Lung (tissue), 12 donors: ENCODE results near the gene ISG20L2. TPM values are rescaled to one million over a fixed set of nuclear protein-coding genes. Genes with fewer than 3 reads are reported as not detected.
A peak's percentile ranks its signal among the peaks of the same experiment; 100 is the strongest.

ENCODE experiments used
- ATAC-seq: fragments of 200-7000 bp; cut with Tn5 transposase; one replicate; pipeline ENCODE4 v1.9.1; 2020; ENCODE audit warnings: moderate number of reproducible peaks; ENCODE audit not compliant: insufficient read depth, low FRiP score
- DNase-seq, 3 donors: peaks; one replicate each; pipeline ENCODE4 v3.0.0-alpha.2; 2013 to 2017
- H3K27ac ChIP-seq, 2 donors: one replicate each; pipeline ENCODE4 v1.5.1; 2013; ENCODE audit warnings: mild to moderate bottlenecking in 2 of 2, moderate library complexity in 2 of 2, control low read depth in 1 of 2, inconsistent platforms in 1 of 2, low read depth in 1 of 2, low read length in 1 of 2
- H3K27me3 ChIP-seq, 3 donors: one replicate each; pipeline ENCODE4 v1.5.1; 2013; ENCODE audit warnings: low read length in 2 of 3; ENCODE audit not compliant: control insufficient read depth in 3 of 3, insufficient read depth in 3 of 3
- H3K36me3 ChIP-seq, 4 donors: one replicate each; pipeline ENCODE4 v1.5.1; 2013; ENCODE audit warnings: low read length in 4 of 4, mild to moderate bottlenecking in 1 of 4, moderate library complexity in 1 of 4; ENCODE audit not compliant: control insufficient read depth in 4 of 4, insufficient read depth in 4 of 4
- H3K4me1 ChIP-seq, 5 donors: one replicate each; pipeline ENCODE4 v1.5.1; 2013; ENCODE audit warnings: low read length in 5 of 5, mild to moderate bottlenecking in 2 of 5, moderate library complexity in 1 of 5; ENCODE audit not compliant: control insufficient read depth in 5 of 5, insufficient read depth in 5 of 5
- H3K4me3 ChIP-seq: one replicate; pipeline ENCODE4 v1.5.1; 2013; ENCODE audit warnings: mild to moderate bottlenecking, control low read depth, moderate library complexity
- H3K9ac ChIP-seq, 2 donors: one replicate each; pipeline ENCODE4 v1.5.1; 2013; ENCODE audit warnings: low read length in 2 of 2, control low read depth in 1 of 2; ENCODE audit not compliant: insufficient read depth in 1 of 2
- H3K9me3 ChIP-seq, 4 donors: one replicate each; pipeline ENCODE4 v1.5.1; 2013; ENCODE audit warnings: low read length in 3 of 4, mild to moderate bottlenecking in 1 of 4, moderate library complexity in 1 of 4; ENCODE audit not compliant: control insufficient read depth in 4 of 4, insufficient read depth in 3 of 4
- WGBS, 2 donors: extraction: QIAGEN DNeasy Blood & Tissue Kit; methylation state at CpG; one replicate each; pipeline ENCODE4 v1.1.7; 2013; 5-methylcytosine and 5-hydroxymethylcytosine counted together
- polyA plus RNA-seq, 2 donors: library from polyadenylated mRNA; stranded (reverse); fragments of 200-250 nt; gene quantifications; one replicate each; pipeline ENCODE4 v1.2.1, GENCODE V29; 2013
- total RNA-seq, 2 donors: library from RNA; depleted of rRNA in 1 of 2; stranded (reverse); fragments of >200 nt in 1 of 2; gene quantifications; one replicate each; pipeline ENCODE4 v1.2.1, GENCODE V29; 2014 to 2021
- TF ChIP-seq, protein P1 (sequence below): IDR thresholded peaks from 2 replicates; pipeline ENCODE4 v1.5.1; 2012; ENCODE audit warnings: mild to moderate bottlenecking; ENCODE audit errors: control extremely low read depth, extremely low read depth
- donor health status: control.
- donor health status: control.
- donor health status: Bipolar disorder and iron deficiency.
- donor health status: healthy.
- donor health status: DM: yes; HTN: yes; CAD: no.

The ISG20L2 gene
- total and polyA plus RNA-seq, 4 donors, result 9.3 to 26.3 (median 17.8) TPM

- Histone ChIP-seq H3K9ac (no peak overlapping the region), H3K4me3 (no peak overlapping the region), H3K27me3 (no peaks in the 10 kb centered on the region), H3K27ac (peak overlapping the region; percentile 71 to 89), H3K4me1 (peaks cover 0 to 20% (median 2%) of the 10 kb centered on the region in 5 donors), H3K9me3 (no peaks in the 10 kb centered on the region), H3K36me3 (peaks cover 4 to 36% (median 18%) of the 10 kb centered on the region in 4 donors)
- no peak for DNase-seq
- no peak for ATAC-seq
- TF ChIP-seq, protein P1, sequence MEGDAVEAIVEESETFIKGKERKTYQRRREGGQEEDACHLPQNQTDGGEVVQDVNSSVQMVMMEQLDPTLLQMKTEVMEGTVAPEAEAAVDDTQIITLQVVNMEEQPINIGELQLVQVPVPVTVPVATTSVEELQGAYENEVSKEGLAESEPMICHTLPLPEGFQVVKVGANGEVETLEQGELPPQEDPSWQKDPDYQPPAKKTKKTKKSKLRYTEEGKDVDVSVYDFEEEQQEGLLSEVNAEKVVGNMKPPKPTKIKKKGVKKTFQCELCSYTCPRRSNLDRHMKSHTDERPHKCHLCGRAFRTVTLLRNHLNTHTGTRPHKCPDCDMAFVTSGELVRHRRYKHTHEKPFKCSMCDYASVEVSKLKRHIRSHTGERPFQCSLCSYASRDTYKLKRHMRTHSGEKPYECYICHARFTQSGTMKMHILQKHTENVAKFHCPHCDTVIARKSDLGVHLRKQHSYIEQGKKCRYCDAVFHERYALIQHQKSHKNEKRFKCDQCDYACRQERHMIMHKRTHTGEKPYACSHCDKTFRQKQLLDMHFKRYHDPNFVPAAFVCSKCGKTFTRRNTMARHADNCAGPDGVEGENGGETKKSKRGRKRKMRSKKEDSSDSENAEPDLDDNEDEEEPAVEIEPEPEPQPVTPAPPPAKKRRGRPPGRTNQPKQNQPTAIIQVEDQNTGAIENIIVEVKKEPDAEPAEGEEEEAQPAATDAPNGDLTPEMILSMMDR, result no peak
- 34 to 40% methylated on average over 8 of the region's 8 CpGs for WGBS, 2 donors
Measured at GRCh38 chr1:156741481-156741983, 13.0 kb upstream of the ISG20L2 start.

- WGBS, 2 donors, result 1% methylated on average over 38 of the region's 38 CpGs
- H3K36me3 ChIP-seq, result peaks cover 4 to 37% (median 18%) of the 10 kb centered on the region in 4 donors
- ATAC-seq (peak; percentile 93), DNase-seq (peak; percentile 99 to 100 (median 100))
- peak within 1 kb of the TSS; percentile 61 for H3K4me3 ChIP-seq
- H3K4me1 ChIP-seq, result peaks cover 0 to 15% (median 0%) of the 10 kb centered on the region in 5 donors
- no peaks in the 10 kb centered on the region for H3K27me3 ChIP-seq
- peak within 1 kb of the TSS in 1 of 2 donors; percentile 36 for H3K9ac ChIP-seq
- H3K9me3 ChIP-seq, result no peaks in the 10 kb centered on the region
- peak within 1 kb of the TSS; percentile 71 to 89 for H3K27ac ChIP-seq
- TF ChIP-seq, protein P1, result no peak
Measured at GRCh38 chr1:156740741-156741480, 12.3 kb upstream of the ISG20L2 start, which contains the start of gene MRPL24. Gene MRPL24 (minus strand): TSS chr1:156741088. CDS start chr1:156738704, 2,384 bp downstream.

GRCh38 chr1:156740237-156740740 lies 11.7 kb upstream of the ISG20L2 start:
- H3K27me3 ChIP-seq, result no peaks in the 10 kb centered on the region
- 22 to 23% methylated on average over 7 of the region's 7 CpGs for WGBS, 2 donors
- peak overlapping the region; percentile 22 to 40 for H3K27ac ChIP-seq
- peak overlapping the region in 1 of 2 donors; percentile 36 for H3K9ac ChIP-seq
- H3K4me1 ChIP-seq, result peaks cover 0 to 15% (median 0%) of the 10 kb centered on the region in 5 donors
- peaks cover 4 to 38% (median 15%) of the 10 kb centered on the region in 4 donors for H3K36me3 ChIP-seq
- peak overlapping the region; percentile 61 for H3K4me3 ChIP-seq
- DNase-seq (peak in 1 of 3 donors; percentile 24), ATAC-seq (peak; percentile 0)
- H3K9me3 ChIP-seq, result no peaks in the 10 kb centered on the region
- TF ChIP-seq, protein P1, result no peak
